Measurements from ENCODE around the gene ASPSCR1.

GRCh38 chr17:82013341-82013740, 35.9 kb downstream of the ASPSCR1 start:
- TF ChIP-seq SIN3A (IDR thresholded peaks at IDR 0.05; ENCODE audit: borderline replicate concordance, insufficient read depth, low read length), result no peak
- TF ChIP-seq POLR2AphosphoS5 (IDR thresholded peaks at IDR 0.05; ENCODE audit: low read depth, low read length), result no peak
- TF ChIP-seq FOXP2 (optimal IDR thresholded peaks at IDR 0.05; ENCODE audit: borderline replicate concordance, extremely low read depth, extremely low read length, insufficient read depth), result no peak
- TF ChIP-seq TAF1 (IDR thresholded peaks at IDR 0.05; ENCODE audit: borderline replicate concordance, insufficient read depth, low read length), result no peak
- no peak for TF ChIP-seq REST (IDR thresholded peaks at IDR 0.05; ENCODE audit: insufficient read depth in 1 of 2, low read depth in 2 of 2, low read length in 2 of 2)
